Right renal cortex interstitium (tissue), 3 donors: ENCODE data around the gene ZNF672. TPM values are rescaled to one million over a fixed set of nuclear protein-coding genes. Genes with fewer than 3 reads are reported as not detected.

Experiments
- DNase-seq, 3 donors: peaks; one replicate each; pipeline ENCODE4 v3.0.0-alpha.2; 2013; ENCODE audit warnings: low read depth in 3 of 3, low spot score in 2 of 3
- polyA plus RNA-seq, 3 donors: library from polyadenylated mRNA; unstranded; fragments of 120-200 nt; gene quantifications; one replicate each; pipeline ENCODE4 v1.2.1, GENCODE V29; 2013; ENCODE audit not compliant: insufficient read length in 3 of 3

The ZNF672 gene
- polyA plus RNA-seq, 3 donors, result 20.8 to 22.9 (median 21.4) TPM

GRCh38 chr1:248852481-248853405, 14.7 kb downstream of the ZNF672 start:
- no peak for DNase-seq

- DNase-seq, result no peak
These were observed 15.8 kb downstream of the ZNF672 start for GRCh38 chr1:248853663-248854375.

DNA sequence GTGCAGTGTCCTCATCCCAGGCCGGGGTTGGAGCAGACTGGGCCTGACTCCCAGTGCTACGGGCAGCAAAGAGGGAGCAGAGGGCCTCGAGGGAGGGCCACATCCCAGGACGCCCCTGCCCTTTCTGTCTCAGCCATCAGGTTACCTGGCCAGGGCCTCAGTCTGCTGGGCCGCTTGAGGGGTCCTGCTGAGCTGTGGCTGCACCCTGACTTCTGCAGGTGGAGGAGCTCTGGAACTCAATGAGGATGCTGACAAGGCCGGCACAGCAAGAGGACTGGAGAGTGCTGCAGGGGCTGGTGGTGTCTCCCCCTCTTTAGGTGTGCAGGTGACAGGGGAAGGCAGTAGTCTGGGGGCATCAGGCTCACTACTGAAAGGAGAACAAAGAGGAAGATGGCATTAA, 17.6 kb downstream of the ZNF672 start:
- no peak for DNase-seq

DNA sequence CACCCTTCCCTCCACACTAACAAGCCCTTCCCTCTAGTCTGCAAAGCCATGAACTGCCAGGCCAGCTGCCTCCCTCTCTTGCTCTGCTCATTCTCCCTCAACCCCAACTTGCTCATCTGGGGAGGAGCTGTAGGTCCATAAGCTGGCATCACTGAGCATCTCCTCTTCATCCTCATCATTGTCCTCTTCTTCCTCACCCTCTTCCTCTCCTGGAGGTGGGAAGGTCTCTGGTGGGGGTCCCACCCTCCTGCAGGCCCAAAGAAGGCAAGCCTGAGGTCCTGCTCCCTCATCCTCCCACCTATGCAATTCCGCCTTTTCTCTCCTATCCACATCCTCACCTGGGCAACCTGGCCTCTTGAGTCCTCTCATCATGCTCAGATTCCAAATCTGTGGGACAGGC, 18.2 kb downstream of the ZNF672 start:
- DNase-seq, result no peak

- DNase-seq, result no peak
These were observed 19.2 kb downstream of the ZNF672 start for GRCh38 chr1:248857201-248857600.

- no peak for DNase-seq
These were observed 19.7 kb downstream of the ZNF672 start for GRCh38 chr1:248857749-248858095.

DNA sequence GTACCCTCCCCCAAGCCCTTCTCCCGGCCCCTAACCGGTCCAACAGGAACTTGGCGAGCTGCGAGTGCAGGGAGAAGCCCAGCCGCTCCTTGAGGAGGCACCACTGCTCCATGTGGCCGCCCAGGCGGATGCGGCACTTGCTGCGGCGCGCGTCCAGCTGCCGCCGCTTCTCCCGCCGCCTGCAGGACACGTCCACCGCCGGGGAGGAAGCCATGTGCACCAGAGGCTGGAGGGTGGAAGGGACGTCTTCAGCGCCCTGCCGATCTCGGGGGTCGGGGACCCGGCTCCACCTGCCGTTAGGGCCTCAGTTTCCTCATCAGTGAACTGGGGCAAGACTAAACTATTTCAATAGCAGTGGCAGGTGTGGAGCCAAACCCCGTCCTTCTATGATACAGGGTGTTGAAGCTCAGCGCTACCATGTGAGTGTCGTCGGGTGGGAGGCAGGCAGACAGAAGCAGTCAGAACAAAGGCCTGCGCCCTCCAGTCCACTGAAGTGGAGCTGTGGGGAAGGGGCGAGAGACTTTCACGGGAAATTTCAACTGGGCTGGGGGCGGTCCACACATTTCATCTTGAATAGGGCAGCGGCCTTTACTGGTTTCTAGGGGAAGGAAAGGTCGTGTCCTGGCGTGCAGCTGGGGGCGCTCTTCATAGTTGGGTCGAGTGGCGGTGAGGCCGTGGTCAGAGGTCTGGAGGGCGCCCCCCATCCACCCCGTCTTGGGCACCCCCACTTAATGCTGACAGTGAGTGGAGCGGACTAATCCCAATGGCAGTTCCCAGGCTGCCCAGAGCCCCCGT, 20.3 kb downstream of the ZNF672 start:
- DNase-seq, result peak in 2 of 3 donors; percentile 38 to 45

- peak in 2 of 3 donors; percentile 77 to 92 for DNase-seq
These were observed 21.2 kb downstream of the ZNF672 start, which contains the start of gene ZNF692 for GRCh38 chr1:248858891-248859889. ZNF692 (minus strand) TSS chr1:248859085; CDS start chr1:248858309, 776 bp downstream.

DNA sequence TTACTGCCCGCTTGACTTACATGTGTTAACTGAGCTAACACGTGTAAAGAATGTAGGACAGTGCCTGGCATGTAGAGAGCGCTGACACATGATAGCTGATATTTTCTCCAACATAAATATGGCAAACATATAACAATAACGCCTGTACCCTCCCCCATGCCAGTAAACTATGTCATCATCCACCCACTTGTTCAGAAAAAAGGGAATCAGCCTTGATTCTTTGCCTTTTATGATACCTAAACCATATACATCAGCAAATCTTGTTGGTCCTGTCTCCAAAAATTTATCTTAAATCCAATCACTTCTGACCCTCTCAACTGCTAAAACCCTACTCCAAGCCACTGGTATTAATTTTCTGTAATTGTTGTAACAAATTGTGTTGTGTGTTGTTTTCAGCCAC, 22.0 kb downstream of the ZNF672 start:
- DNase-seq, result no peak

- no peak for DNase-seq
These were observed 23.6 kb downstream of the ZNF672 start for GRCh38 chr1:248861616-248862015.

DNA sequence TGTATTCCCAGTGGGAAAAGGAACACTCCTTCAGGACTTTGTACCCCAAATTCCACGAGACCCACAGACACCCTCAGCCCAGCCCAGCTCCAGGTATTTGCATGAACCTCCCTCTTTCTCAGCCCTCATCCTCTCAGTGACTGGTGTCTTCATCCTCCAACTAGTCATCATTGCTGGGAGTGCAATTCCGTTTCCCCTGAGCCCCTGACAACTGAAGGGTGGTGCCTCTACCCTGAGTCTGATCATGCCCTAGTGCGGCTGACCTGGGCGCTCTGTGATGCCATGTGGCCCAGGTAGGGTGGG, 24.6 kb downstream of the ZNF672 start:
- DNase-seq, result no peak

DNA sequence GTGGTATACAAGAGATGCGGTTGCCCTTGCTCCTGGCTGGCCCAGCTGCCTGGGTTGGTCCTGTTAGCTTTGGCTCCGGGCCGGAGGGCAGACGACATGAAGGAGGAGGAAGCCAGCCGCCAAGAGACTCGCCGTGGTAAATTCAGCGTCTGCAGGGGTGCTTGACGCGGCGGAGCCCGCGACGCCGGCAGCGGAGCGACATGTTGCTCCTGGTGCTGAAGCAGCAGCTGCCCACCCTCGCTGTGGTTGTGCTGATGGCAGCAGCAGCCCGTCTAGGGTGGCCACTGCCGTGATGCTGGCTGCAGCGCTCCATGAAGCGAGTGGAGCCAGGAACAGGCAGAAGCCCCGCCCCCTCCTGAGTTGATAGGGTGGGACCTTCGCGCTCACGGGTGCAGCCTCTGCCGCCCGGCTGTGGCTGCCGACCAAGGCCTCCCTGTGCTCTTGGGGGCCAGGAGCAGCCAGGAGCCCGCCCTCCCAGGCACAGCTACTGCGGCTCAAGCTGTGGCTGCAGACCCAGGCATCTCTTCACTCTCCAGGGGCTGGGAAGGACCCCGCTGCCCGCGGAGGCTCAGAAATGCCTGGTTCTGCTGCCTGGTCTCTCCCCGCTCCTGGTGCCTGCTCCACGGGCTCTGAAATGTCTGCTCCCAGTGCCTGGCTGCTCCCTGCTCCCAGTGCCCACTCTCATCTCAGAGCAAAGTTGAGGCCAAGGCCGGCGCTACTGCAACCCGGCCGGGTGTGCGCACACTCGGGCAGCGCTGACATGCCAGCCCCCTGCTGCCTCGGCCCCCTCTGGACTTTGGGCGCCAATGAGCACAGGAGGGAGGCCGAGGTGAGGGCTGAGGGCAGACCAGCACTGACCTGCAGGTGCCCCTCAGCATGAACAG, 25.2 kb downstream of the ZNF672 start:
- DNase-seq, result peak in 2 of 3 donors; percentile 40 to 75

- no peak for DNase-seq
These were observed 33.9 kb downstream of the ZNF672 start for GRCh38 chr1:248871837-248872401.

DNA sequence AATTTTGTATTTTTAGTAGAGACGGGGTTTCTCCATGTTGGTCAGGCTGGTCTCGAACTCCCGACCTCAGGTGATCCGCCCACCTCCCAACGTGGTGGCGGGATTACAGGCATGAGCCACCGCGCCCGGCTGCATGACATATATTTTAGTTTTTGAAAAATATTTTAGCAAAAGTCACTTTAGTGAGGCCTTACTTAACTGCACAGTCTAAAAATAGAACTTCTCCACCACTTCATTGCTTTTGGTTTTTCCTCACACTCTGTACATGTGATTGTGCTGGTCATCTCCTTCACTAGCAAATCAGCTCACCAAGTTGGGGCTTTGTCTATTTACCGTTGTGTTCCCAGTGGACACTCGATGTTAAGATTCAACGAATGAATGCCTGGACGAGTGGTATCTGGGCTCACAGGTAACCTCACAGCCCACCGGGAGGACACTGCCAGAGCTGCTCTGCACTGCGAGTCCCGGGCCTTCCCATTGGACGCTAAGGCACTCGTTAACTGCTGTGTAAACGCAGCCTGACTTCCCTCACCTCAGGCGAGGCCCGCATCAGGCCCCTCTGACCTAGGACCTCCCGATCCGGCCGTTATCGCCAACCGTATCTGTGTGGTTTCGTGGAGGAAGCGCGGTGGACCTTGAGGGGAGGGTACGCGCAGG, 34.9 kb downstream of the ZNF672 start:
- DNase-seq, result peak in 1 of 3 donors; percentile 67

DNA sequence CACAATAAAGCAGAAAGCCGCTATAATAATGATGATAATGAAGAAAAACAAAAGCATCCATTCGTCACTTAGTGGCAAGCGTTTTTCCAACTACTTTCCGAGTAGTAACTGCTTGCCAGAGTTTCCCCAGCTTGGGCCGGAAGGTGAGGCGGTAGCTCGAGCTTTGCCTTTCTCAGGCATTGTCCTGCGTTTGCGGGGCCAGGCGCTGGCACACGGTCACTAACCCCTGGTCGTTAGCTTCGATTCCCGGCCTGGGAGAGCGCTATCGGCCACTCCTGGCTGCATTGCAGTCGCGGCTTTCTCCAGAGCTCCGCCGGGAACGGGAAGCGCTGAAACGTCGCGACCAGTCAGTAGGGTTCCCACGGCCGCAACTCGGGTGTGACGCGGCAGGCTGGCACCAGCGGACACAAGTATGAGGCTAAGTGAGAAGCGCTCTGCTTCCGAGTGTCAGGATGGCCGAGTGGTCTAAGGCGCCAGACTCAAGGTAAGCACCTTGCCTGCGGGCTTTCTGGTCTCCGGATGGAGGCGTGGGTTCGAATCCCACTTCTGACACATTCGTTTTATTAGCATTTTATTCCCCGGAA, 35.5 kb downstream of the ZNF672 start:
- peak; percentile 91 to 95 (median 91) for DNase-seq

GRCh38 chr1:248873993-248874533, 36.0 kb downstream of the ZNF672 start:
- DNase-seq, result peak; percentile 85 to 96 (median 88)

DNA sequence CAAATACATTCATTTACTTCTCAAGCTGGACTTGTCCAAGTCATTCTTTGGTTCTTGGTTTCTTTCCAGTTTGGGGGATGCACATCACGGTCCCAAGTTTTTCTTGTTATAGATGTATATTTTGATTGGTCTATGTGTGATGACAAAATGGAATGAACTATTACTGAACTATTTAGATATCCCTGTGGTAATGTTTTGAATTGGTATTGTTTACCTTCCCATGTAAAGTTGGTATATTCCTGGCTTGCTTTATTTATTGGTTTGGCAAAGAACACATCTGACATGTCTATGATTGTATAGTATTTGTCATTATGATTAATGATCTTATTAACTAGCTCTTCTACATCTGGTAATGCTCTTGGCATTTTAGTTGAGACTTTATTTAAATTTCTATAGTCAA, 43.2 kb downstream of the ZNF672 start:
- DNase-seq, result no peak
